Measurements from ENCODE around the gene SLC2A14.
"Not testable (repeated sequence)": the region's sequence is repeated elsewhere in the genome, so short reads cannot be mapped to it uniquely, and the experiment has no call there.

SLC2A14 gene

DNA sequence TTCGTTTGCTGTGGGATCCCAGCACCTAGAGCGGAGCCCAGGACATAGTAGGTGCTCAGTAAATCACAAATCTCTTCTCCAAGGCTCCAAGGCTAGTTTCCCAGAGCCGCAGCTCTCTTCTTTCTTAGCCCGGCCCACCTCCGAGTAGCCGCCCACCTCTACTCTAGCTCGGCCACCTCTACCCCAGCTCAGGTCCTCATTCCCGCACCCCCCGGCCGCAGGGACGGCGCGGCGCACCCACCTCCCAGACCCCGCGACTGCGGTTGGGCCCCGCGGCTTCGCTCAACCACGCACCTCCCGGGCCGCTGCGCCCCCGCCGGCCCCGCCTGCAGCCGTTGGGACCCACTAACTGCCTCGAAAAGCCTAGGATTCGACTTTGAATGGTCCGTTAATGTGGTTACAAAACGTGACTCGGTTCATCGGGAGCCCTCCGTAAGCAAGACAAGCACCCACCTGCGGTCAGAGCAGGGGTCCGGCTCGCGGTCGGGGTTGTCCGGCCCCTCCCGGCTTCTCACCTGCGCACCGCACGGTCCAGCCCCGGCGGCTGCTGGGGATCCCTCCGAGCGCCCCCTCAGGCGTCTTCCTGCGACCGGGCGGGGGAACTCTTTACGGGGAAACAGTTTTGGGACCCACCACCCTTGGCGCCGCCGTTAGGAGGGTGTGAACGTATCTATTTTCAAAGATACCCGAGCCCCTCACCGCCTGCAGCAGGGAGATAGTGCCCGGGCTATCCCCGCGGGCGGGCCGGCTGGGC is at the start of gene SLC2A14:
SLC2A14 (minus strand) TSS at position 350 of the 754 bp plus-strand sequence. CDS start 3,035 bp downstream, outside the sequence.
- FAIRE-seq = no peak

- FAIRE-seq = not testable (repeated sequence)
Measured at GRCh38 chr12:7921181-7921580, 48.5 kb upstream of the SLC2A14 start.

- not testable (repeated sequence) for FAIRE-seq
Measured at GRCh38 chr12:7918268-7918590, 45.5 kb upstream of the SLC2A14 start.

- FAIRE-seq = no peak
Measured at GRCh38 chr12:7917392-7918267, 44.9 kb upstream of the SLC2A14 start.

DNA sequence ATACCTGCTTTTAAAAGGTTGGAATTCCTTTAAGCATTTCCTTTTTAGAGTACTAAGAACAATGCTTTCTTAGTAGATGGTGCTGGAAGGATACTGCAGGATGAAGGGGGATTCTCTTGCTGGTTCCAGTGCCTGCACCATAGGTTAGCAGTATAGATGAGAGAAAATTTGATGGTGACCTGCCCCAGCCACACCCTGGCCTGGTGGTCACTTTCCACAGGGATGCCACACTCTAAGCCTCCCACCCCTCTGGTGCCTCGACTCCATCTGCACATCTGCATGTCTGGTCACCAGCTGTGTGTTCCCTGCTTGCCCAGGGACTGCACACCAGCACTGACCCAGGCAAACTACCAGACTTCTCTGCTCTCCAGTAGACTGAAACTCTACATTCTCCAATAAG is 44.2 kb upstream of the SLC2A14 start:
- FAIRE-seq = no peak

GRCh38 chr12:7915661-7916403 is 43.1 kb upstream of the SLC2A14 start:
- FAIRE-seq = no peak

DNA sequence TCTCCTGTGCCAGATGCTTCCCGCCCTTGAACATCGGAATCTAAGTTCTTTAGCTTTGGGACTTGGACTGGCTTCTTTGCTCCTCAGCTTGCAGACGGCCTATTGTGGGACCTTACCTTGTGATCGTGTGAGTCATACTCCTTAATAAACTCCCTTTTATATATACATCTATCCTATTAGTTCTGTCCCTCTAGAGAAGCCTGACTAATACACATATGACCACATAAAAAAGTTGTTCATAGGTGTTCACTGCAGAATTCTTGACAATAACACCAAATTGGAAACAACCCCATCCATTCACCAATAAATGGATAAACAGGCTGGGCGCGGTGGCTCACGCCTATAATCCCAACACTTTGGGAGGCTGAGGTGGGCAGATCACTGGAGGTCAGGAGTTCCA is 37.4 kb upstream of the SLC2A14 start:
- not testable (repeated sequence) for FAIRE-seq

DNA sequence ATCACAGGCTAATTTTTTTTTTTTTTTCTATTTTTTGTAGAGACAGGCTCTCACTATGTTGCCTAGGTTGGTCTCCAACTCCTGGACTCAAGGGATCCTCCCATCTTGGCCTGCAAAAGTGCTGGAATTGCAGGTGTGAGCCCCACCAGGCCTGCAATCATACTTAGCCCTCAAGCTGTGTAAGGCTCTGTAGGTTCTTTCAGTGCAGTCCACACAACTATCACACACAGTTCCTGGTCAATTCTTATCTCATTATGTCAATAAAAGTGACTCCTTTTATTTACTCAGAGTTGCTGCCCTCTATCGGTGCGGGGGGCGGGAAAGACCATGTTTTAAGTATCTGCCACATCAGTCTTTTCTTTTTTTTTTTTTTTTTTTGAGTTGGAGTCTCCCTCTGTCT is 34.3 kb upstream of the SLC2A14 start:
- FAIRE-seq = no peak

DNA sequence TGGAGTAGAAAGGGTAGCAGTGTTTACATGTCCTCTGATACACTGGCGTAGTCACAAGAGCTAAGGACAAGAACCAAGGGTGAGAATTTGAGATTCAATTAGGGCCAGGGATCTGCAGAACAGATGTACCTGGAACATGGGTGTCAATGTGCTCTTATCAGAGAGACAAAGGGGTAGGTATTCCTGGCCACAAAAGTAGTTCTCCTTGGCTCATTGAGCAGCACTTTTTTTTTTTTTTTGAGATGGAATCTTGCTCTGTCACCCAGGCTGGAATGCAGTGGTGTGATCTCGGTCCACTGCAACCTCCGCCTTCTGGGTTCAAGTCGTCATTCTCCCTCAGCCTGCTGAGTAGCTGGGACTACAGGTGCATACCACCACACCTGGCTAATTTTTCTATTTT is 33.6 kb upstream of the SLC2A14 start:
- not testable (repeated sequence) for FAIRE-seq

GRCh38 chr12:7905600-7906125 is 32.9 kb upstream of the SLC2A14 start:
- FAIRE-seq = not testable (repeated sequence)

DNA sequence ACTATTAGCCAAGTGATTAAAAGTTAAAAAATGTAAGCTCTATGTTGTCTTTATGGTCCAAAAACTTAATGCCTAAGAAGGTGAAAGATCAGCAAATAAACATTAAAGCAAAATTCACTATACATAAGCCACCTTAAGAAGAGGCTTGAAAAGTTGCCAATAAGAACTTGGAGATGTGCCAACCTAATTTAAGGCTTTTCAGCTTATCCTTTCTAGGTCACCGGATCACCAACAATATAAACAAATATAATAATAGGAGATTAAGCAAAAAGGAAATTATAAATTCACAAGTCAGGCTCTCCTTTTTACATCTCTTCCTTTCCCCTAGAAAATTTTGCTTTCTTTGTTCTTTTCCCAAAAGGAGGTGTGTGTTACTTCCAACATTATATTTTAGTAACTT is 32.4 kb upstream of the SLC2A14 start:
- no peak for FAIRE-seq

DNA sequence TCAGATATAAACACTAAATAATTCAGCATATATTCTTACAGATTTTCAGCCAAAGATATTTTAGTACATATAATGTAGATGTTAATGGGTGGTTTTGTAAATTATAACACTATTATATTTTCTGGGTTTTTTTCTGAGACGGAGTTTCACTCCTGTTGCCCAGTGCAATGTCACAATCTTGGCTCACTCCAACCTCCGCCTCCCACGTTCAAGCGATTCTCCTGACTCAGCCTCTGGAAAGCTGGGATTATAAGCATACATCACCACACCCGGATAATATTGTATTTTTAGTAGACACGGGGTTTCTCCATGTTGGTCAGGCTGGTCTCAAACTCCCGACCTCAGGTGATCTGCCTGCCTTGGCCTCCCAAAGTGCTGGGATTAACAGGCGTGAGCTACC is 29.7 kb upstream of the SLC2A14 start:
- FAIRE-seq = not testable (repeated sequence)

DNA sequence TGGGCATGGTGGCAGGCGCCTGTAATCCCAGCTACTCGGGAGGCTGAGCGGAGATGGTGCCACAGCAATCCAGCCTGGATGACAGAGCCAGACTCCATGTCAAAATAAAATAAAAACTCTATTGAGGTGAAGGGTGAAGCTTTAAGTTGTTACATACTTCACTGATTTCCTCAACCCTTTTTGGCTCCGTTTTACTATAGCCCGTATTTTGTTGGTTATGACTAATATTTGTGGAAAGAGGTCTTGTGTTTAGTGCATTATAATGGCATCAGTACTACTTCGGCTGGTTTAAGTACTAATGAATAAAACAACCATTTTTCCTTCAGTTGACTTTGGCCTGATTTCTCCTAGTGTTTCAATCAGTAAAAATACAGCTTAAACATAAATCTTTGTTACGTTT is 27.0 kb upstream of the SLC2A14 start:
- no peak for FAIRE-seq

- FAIRE-seq = not testable (repeated sequence)
Measured at GRCh38 chr12:7896726-7897125, 24.0 kb upstream of the SLC2A14 start.

GRCh38 chr12:7892186-7892980 is 19.7 kb upstream of the SLC2A14 start:
- no peak for FAIRE-seq

DNA sequence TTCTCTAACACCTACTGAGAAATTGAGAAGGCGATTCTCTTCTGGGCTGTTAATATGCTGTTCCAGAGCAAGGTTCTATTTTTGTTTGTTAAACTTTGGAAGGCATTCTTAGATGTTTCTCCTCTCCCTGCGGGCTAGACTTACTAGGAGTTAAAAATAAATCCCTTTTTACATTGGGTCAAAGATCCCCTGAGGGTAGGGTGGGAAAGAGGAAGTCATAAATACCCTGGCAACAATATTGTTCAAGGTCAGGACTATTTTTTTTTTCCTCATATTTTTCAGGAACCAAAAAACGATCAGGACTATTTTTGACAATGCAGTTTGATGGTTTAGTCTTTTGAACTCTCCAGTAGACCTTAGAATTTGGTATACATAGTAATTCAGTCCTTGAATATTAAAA is 12.0 kb upstream of the SLC2A14 start:
- peak; percentile 18 for FAIRE-seq

DNA sequence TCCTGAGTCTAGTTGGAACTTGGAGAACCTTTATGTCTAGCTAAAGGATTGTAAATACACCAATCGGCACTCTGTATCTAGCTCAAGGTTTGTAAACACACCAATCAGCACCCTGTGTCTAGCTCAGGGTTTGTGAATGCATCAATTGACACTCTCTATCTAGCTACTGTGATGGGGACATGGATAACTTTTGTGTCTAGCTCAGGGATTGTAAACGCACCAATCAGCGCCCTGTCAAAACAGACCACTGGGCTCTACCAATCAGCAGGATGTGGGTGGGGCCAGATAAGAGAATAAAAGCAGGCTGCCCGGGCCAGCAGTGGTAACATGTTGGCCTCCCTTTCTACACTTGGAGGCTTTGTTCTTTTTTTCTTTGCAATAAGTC is 9.0 kb upstream of the SLC2A14 start:
- FAIRE-seq = not testable (repeated sequence)

DNA sequence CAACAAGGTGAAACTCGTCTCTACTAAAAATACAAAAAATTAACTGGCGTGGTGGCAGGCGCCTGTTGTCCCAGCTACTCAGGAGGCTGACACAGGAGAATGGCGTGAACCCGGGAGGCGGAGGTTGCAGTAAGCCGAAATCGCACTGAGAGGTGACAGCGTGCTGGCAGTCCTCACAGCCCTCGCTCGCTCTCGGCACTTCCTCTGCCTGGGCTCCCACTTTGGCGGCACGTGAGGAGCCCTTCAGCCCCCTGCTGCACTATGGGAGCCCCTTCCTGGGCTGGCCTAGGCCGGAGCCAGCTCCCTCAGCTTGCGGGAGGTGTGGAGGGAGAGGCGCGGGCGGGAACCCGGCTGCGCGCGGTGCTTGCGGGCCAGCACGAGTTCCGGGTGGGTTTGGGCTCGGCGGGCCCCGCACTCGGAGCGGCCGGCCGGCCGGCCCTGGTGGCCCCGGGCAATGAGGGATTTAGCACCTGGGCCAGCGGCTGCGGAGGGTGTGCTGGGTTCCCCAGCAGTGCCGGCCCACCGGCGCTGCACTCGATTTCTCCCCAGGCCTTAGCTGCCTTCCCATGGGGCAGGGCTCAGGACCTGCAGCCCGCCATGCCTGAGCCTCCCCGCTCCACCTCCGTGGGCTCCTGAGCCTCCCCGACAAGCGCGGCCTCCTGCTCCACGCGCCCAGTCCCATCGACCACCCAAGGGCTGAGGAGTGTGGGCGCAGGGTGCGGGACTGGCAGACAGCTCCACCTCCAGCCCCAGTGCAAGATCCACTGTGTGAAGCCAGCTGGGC is 8.4 kb upstream of the SLC2A14 start:
- not testable (repeated sequence) for FAIRE-seq

- no peak for FAIRE-seq
Measured at GRCh38 chr12:7879246-7879645, 6.5 kb upstream of the SLC2A14 start.

GRCh38 chr12:7877420-7877819 is 4.7 kb upstream of the SLC2A14 start:
- no peak for FAIRE-seq

- no peak for FAIRE-seq
Measured at GRCh38 chr12:7870335-7870734, 2.4 kb downstream of the SLC2A14 start.
